HUES64 (cell line): ENCODE data around the gene EFCC1. TPM values are rescaled to one million over a fixed set of nuclear protein-coding genes. Genes with fewer than 3 reads are reported as not detected.

Source experiments
- H3K27ac ChIP-seq: 2 replicates; pipeline ENCODE4 v1.7.0; 2013; ENCODE audit warnings: low read depth, low read length, inconsistent platforms
- H3K27me3 ChIP-seq: 2 replicates; pipeline ENCODE4 v1.6.1; 2013; ENCODE audit warnings: mild to moderate bottlenecking, low read length; ENCODE audit not compliant: insufficient read depth
- H3K36me3 ChIP-seq: 2 replicates; pipeline ENCODE4 v1.6.1; 2013; ENCODE audit warnings: mild to moderate bottlenecking, low read length; ENCODE audit not compliant: insufficient read depth
- H3K4me1 ChIP-seq: 2 replicates; pipeline ENCODE4 v1.6.1; 2013; ENCODE audit warnings: mild to moderate bottlenecking, low read length, moderate library complexity; ENCODE audit not compliant: insufficient read depth
- H3K4me3 ChIP-seq: 2 replicates; pipeline ENCODE4 v1.5.1; 2013; ENCODE audit warnings: mild to moderate bottlenecking, low read length, moderate library complexity
- H3K9ac ChIP-seq: 2 replicates; pipeline ENCODE4 v1.6.1; 2013; ENCODE audit warnings: mild to moderate bottlenecking, low read depth, low read length
- H3K9me3 ChIP-seq: 2 replicates; pipeline ENCODE4 v1.6.1; 2013; ENCODE audit warnings: low read depth, low read length; ENCODE audit not compliant: insufficient read depth
- WGBS: fragments of 150-250, 120-280 bp; methylation state at CpG from one replicate; pipeline ENCODE4 v1.1.7; 2013; ENCODE audit warnings: missing lambda C conversion rate; 5-methylcytosine and 5-hydroxymethylcytosine counted together
- polyA plus RNA-seq, 2 experiments: library from polyadenylated mRNA; stranded (reverse); fragments of 50-300 nt; gene quantifications; one replicate each; pipeline ENCODE4 v1.2.3, GENCODE V29; 2013

Gene EFCC1, protein sequence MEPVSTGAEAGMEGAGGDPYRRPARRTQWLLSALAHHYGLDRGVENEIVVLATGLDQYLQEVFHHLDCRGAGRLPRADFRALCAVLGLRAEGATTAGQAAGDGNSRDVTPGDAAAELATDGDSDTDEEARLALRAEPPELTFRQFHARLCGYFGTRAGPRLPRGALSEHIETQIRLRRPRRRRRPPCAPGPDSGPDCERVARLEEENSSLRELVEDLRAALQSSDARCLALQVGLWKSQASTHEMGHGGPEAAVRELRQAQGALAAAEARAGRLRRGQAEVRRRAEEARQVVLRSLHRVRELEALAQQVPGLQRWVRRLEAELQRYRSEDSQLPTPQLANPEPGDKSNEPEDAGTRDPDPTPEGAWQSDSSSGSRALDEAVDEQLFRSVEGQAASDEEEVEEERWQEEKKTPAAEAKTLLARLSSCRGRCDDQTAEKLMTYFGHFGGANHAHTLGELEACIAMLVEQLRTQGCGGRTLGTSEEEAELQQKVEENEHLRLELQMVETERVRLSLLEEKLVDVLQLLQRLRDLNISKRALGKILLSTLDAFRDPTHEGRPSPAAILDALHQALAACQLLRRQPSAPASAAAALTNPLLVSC
- polyA plus RNA-seq (2013, experiment 1 of 2), result 3.3 TPM
- polyA plus RNA-seq (2013, experiment 2 of 2), result 4.9 TPM

DNA sequence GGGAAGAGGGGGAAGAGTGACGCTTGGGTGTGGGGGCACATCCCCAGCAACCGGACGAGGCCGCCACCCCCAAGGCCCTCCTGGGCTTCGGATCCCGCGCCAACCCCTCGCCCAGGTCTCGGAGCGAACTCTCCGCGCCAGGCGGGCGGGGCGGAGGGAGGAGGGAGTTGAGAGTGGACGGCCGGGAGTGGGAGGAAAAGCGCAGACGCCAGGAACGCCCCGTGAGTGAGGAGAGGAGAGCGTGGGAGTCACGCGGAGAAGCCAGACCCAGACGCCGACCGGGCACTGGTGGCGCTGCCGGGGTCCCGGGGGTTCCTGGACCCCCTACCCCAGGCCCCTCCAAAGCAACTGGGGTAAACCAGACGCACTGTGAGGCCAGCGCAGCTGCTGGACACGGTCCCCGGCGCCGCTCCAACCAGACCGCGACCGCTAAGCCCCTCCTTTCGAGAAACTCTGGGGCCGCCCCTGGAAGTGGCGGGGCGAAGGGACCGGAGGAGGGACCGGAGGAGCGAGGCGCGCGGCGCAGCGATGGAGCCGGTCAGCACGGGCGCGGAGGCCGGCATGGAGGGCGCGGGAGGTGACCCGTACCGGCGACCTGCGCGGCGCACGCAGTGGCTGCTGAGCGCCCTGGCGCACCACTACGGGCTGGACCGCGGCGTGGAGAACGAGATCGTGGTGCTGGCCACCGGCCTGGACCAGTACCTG, at the start of gene EFCC1:
TSS of gene EFCC1 (plus strand) at position 204 of the 705 bp plus-strand sequence. CDS start at position 529, 325 bp downstream.
- WGBS, result 1% methylated on average over 74 of the region's 74 CpGs
- H3K9ac ChIP-seq, result no peak within 1 kb of the TSS; the same call in 1 of the 2 replicates
- no peaks in the 10 kb centered on the region for H3K9me3 ChIP-seq
- no peaks in the 10 kb centered on the region for H3K36me3 ChIP-seq
- H3K27me3 ChIP-seq, result peaks cover 75% of the 10 kb centered on the region
- no peak within 1 kb of the TSS for H3K27ac ChIP-seq
- H3K4me1 ChIP-seq, result peaks cover 21% of the 10 kb centered on the region; the same call in 1 of the 2 replicates
- H3K4me3 ChIP-seq, result peak within 1 kb of the TSS; percentile 64

DNA sequence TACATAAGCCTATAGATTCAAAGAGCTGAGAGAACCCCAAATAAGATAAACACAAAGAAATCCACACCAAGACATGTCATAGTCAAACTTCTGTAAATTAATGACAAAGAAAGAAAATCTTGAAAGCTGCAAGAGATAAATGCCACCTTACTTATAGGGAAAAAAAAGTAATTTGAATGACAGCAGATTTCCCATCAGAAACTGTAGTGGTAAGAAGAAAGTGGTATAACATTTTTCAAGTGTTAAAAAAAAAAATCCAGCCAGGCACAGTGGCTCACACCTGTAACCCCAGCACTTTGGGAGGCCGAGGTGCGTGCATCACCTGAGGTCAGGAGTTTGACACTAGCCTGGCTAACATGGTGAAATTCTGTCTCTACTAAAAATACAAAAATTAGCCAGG, 44.7 kb upstream of the EFCC1 start:
- no peaks in the 10 kb centered on the region for H3K36me3 ChIP-seq
- H3K9me3 ChIP-seq, result peaks cover 16% of the 10 kb centered on the region; the same call in 1 of the 2 replicates
- WGBS, result 94% methylated on average over 2 of the region's 2 CpGs
- no peaks in the 10 kb centered on the region for H3K27me3 ChIP-seq
- no peak overlapping the region for H3K9ac ChIP-seq
- H3K4me1 ChIP-seq, result no peaks in the 10 kb centered on the region
- H3K4me3 ChIP-seq, result no peak overlapping the region
- H3K27ac ChIP-seq, result no peak overlapping the region

DNA sequence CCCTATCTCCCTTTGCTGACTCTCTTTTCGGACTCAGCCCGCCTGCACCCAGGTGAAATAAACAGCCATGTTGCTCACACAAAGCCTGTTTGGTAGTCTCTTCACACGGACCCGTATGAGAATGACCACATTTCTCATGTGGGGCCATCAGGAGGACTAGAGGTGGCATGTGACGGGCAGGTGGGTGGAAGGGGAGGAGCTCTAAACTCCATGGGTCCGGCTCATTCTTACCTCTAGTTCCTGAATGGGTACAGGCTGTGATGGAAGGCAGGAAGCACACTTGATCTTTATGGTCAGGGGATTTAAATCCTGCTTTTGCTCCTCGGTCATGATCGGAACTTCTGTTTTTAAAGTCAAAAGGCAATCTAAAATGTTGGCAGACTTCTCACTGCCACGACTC, 35.8 kb upstream of the EFCC1 start:
- WGBS, result 91% methylated on average over 9 of the region's 9 CpGs
- Histone ChIP-seq H3K9ac (no peak overlapping the region), H3K27ac (no peak overlapping the region), H3K36me3 (no peaks in the 10 kb centered on the region), H3K9me3 (no peaks in the 10 kb centered on the region), H3K4me1 (no peaks in the 10 kb centered on the region), H3K27me3 (no peaks in the 10 kb centered on the region), H3K4me3 (no peak overlapping the region)

DNA sequence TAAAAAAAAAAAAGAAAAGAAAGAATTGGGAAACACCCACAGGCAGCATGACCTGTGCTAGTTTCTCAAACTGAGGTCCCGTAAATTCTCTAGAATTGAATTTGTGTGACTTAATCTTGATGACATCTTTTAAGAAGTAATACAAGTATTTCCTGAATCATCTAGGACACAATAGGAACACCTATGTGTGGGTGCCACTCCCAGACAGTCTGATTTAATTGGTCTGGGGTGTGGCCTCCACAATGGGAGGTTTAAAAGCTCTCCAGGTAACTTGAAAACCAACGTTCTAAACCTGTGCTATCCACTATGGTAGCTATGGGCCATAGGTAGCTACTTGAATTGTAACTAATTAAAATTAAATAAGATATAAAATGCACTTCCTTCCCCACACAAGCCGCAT, 35.3 kb upstream of the EFCC1 start:
- Histone ChIP-seq H3K9me3 (no peaks in the 10 kb centered on the region), H3K4me1 (no peaks in the 10 kb centered on the region), H3K27ac (no peak overlapping the region), H3K9ac (no peak overlapping the region), H3K4me3 (no peak overlapping the region), H3K36me3 (no peaks in the 10 kb centered on the region), H3K27me3 (no peaks in the 10 kb centered on the region)
- WGBS, result 94% methylated on average over 3 of the region's 3 CpGs

DNA sequence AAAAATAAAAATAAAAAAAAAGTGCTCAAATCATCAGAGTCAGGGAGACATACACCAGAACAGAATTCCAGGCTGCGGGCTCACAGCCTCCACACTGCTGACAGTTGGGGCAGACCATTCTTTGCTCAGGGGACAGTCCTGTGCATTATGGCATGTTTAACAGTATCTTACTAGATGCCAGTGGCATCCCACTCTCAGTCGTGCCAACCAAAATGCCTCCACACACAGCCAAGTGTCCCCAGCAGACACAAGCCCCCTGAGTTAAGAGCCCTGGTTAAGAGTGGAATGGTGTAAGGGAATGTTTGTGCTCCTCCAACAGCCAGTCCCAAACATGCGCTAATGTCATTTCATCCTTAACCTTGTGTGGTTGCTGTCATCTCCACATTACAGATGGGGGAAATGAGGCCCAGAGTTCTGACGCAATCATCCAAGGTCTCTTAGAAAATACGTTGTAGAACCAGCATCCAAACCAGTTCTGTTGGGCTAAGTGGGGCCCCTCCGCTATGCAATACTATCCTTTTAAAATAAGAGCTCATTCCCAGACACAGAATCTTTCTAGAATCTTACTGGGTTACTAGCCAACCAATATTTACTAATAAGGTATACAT, 33.3 kb upstream of the EFCC1 start:
- no peak overlapping the region for H3K9ac ChIP-seq
- H3K27ac ChIP-seq, result no peak overlapping the region
- no peaks in the 10 kb centered on the region for H3K4me1 ChIP-seq
- no peaks in the 10 kb centered on the region for H3K9me3 ChIP-seq
- 91% methylated on average over 6 of the region's 6 CpGs for WGBS
- no peaks in the 10 kb centered on the region for H3K36me3 ChIP-seq
- no peak overlapping the region for H3K4me3 ChIP-seq
- H3K27me3 ChIP-seq, result no peaks in the 10 kb centered on the region

DNA sequence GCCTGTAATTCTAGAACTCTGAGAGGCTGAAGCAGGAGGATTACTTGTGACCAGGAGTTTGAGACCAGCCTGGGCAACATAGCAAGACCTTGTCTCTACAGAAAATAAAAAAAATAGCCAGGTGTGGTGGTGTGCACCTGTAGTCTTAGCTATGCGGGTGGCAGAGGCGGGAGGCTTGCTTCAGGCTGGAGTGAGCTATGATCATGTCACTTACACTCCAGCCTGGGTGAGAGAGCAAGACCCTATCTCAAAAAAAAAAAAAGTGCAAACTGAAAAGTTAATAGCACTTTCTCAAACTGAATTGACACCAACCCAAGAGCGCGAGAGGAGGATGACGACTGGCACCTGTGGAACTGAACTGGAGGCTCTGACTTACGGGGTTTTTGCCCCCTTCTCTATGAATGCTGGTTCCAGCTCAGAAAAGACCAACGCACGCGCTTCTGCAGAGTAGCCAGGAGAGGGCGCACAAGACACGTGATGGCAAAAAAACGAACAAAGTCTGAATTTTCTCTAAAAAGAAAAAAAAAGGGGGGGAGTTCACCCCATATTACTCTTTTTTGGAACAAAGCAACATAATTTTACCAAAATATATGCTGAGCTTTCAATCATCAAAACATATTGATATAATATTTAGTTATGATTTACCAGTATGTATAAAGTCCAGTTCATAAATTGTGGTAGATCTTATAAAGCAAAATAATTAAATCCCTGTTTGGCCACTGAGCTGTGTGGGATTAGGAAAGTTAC, 30.9 kb upstream of the EFCC1 start:
- H3K4me1 ChIP-seq, result no peaks in the 10 kb centered on the region
- no peak overlapping the region for H3K27ac ChIP-seq

DNA sequence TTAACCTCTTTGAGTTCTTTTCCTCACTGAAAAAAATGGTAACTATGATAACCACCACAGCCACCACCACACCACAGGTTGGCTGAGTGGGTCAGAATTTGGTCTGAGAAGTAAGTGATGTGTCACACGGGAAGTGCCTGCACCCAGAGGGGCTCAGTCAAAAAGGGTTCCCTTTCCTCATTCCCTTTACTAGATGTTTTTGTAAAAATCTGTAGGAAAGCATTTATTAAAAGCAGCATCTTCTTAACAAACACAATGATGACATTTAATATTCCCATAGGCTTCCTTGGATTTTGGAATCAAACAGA, 30.4 kb upstream of the EFCC1 start:
- no peaks in the 10 kb centered on the region for H3K9me3 ChIP-seq
- H3K27me3 ChIP-seq, result no peaks in the 10 kb centered on the region
- no peak overlapping the region for H3K9ac ChIP-seq
- 88% methylated on average over 1 of the region's 1 CpG for WGBS
- no peak overlapping the region for H3K27ac ChIP-seq
- no peak overlapping the region for H3K4me3 ChIP-seq
- no peaks in the 10 kb centered on the region for H3K4me1 ChIP-seq
- H3K36me3 ChIP-seq, result no peaks in the 10 kb centered on the region

More for the DNA sequence above, 30.9 kb upstream of the EFCC1 start:
- Histone ChIP-seq H3K9me3 (no peaks in the 10 kb centered on the region), H3K4me3 (no peak overlapping the region), H3K36me3 (no peaks in the 10 kb centered on the region), H3K9ac (no peak overlapping the region), H3K27me3 (no peaks in the 10 kb centered on the region)
- WGBS, result 22% methylated on average over 12 of the region's 12 CpGs

DNA sequence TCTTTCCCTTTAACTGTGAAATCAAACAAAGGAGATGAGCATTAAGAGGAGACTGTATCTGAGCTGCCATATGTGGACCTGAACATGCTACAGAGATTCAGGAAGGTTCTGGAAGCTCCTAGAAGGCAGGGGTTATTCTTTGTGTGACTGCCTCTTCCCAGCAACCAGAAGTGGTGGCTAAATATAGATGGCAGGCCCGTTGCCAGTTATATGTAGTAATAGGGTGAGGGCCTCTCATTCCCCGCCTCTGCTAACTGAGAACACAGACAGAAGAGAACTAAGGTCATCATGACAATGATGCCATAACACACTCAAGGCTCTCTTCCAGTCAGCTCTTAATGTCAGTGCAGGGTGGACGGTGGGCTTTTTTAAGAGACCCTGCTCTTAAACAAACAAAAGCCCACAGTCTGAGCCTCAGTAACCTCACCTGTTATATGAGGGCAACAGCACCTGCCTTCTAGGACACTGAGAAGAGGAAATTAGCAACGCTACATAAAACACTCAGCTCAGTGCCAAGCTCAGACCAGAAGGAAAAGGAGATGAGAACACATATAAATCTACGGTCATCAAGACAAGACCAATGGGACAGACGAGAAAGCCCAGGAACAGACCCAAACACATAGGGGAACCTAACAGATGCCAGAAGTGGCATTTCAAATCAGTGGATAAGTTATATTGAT, 29.5 kb upstream of the EFCC1 start:
- Histone ChIP-seq H3K4me1 (no peaks in the 10 kb centered on the region), H3K9me3 (no peaks in the 10 kb centered on the region), H3K36me3 (no peaks in the 10 kb centered on the region), H3K27me3 (no peaks in the 10 kb centered on the region), H3K27ac (no peak overlapping the region), H3K9ac (no peak overlapping the region), H3K4me3 (no peak overlapping the region)
- WGBS, result 95% methylated on average over 6 of the region's 6 CpGs

DNA sequence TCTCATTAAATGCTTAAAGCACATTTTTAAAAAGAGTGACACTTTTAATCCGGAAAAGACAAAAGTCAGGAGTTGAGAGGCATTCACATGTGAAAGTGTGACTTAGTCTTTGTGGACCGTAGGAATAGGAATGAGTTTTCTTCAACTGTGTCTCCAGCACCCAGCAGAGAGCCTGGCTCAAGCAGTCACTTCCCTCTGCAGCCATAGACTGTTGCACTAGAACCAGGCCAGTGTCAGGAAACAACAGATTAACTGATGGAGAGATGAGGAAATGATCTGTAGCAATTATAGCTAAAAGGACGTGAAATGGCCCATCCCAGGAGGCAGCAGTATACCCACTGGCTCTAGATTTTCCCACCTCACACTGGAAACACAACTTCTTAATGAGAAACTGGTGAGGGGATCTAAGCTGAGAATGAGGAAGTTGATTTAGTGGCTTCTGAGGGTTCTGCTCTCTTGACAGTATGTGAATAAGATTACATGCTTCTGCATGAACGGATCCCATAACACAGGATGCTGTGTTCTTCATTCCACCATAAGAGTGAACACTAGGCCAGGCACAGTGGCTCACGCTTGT, 27.0 kb upstream of the EFCC1 start:
- WGBS, result 89% methylated on average over 5 of the region's 5 CpGs
- Histone ChIP-seq H3K27ac (no peak overlapping the region), H3K36me3 (no peaks in the 10 kb centered on the region), H3K9ac (no peak overlapping the region), H3K4me3 (no peak overlapping the region), H3K9me3 (no peaks in the 10 kb centered on the region), H3K27me3 (no peaks in the 10 kb centered on the region), H3K4me1 (no peaks in the 10 kb centered on the region)

DNA sequence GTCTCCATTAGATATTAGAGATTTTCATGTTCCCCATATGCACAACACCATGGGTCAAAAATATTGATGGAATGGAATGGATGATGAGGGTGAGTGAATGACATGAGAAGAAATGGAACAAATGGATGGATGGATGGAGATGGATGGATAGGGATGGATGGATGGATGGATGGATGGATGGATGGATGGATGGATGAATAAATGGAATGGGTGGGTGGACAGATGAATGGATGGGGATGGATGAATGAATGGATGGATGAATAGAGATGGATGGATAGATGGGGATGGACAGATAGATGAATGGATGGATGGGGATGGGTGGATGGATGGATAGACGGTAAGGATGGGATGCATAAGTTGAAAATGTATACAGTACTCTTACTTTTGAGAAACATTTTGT, 25.8 kb upstream of the EFCC1 start:
- H3K36me3 ChIP-seq, result no peaks in the 10 kb centered on the region
- no peak overlapping the region for H3K4me3 ChIP-seq
- no peaks in the 10 kb centered on the region for H3K4me1 ChIP-seq
- H3K9ac ChIP-seq, result no peak overlapping the region
- no peaks in the 10 kb centered on the region for H3K9me3 ChIP-seq
- WGBS, result 75% methylated on average over 1 of the region's 1 CpG
- H3K27me3 ChIP-seq, result no peaks in the 10 kb centered on the region
- H3K27ac ChIP-seq, result no peak overlapping the region
